A673 (cell line): ENCODE results near the gene ATXN10. TPM values are rescaled to one million over a fixed set of nuclear protein-coding genes. Genes with fewer than 3 reads are reported as not detected.

Experiments
- BruUV-seq: library from RNA; stranded (reverse); fragments of 400-500 nt; replicated peaks from 2 replicates; lab custom pipeline; 2021; lab: Mats Ljungman, UMichigan
- CTCF ChIA-PET: fragments of 300-600 bp; sonication (Branson Sonifier 250); formaldehyde crosslinking; loops from one replicate; lab custom pipeline; 2022; ENCODE audit warnings: antibody characterized with exemption; lab: Charles Lee
- POLR2A ChIA-PET: fragments of 300-600 bp; sonication (Branson Sonifier 250); formaldehyde crosslinking; loops from one replicate; lab custom pipeline; 2022; ENCODE audit warnings: antibody characterized with exemption; ENCODE audit not compliant: low non-redundant PET; lab: Charles Lee
- DNase-seq: peaks from one replicate; pipeline ENCODE4 v3.0.0-alpha.2; 2015; ENCODE audit warnings: low spot score
- H3K27ac ChIP-seq: fragments of 200-600 bp; sonication (generic); 2 replicates; pipeline ENCODE4 v1.5.1; 2016; ENCODE audit warnings: mixed run types, low read depth, mild to moderate bottlenecking, mixed read lengths, antibody characterized with exemption, low read length; ENCODE audit not compliant: poor library complexity, severe bottlenecking
- H3K27me3 ChIP-seq: fragments of 200-600 bp; sonication (generic); replicated peaks from 2 replicates; pipeline ENCODE4 v1.6.1; 2017; ENCODE audit warnings: mixed run types, low read depth, mild to moderate bottlenecking, mixed read lengths, antibody characterized with exemption, low read length; ENCODE audit not compliant: insufficient read depth, poor library complexity
- H3K36me3 ChIP-seq: fragments of 200-600 bp; sonication (generic); 2 replicates; pipeline ENCODE4 v1.6.1; 2016; ENCODE audit warnings: mixed run types, mild to moderate bottlenecking, mixed read lengths, antibody characterized with exemption, low read length; ENCODE audit not compliant: insufficient read depth, poor library complexity, severe bottlenecking
- H3K4me1 ChIP-seq: fragments of 200-600 bp; sonication (generic); 2 replicates; pipeline ENCODE4 v1.6.1; 2017; ENCODE audit warnings: mixed run types, mild to moderate bottlenecking, mixed read lengths, antibody characterized with exemption, low read length; ENCODE audit not compliant: insufficient read depth, poor library complexity, severe bottlenecking
- H3K4me3 ChIP-seq: fragments of 200-600 bp; sonication (generic); 2 replicates; pipeline ENCODE4 v1.5.1; 2016; ENCODE audit warnings: low read depth, mixed run types, mild to moderate bottlenecking, mixed read lengths, low read length; ENCODE audit not compliant: poor library complexity, severe bottlenecking
- H3K9me3 ChIP-seq: fragments of 200-600 bp; sonication (generic); 2 replicates; pipeline ENCODE4 v1.6.1; 2016; ENCODE audit warnings: mixed run types, low read depth, mild to moderate bottlenecking, mixed read lengths, antibody characterized with exemption, low read length; ENCODE audit not compliant: poor library complexity, severe bottlenecking
- CTCF ChIP-seq: fragments of 300-800, 200-600 bp; sonication (generic); conservative IDR thresholded peaks from 2 replicates; pipeline ENCODE4 v1.5.1; 2017; ENCODE audit warnings: low read depth, mild to moderate bottlenecking, antibody characterized with exemption, low read length, moderate library complexity, mixed read lengths
- EZH2 ChIP-seq: fragments of 200-600 bp; sonication (generic); IDR thresholded peaks from 2 replicates; pipeline ENCODE4 v1.6.1; 2017; ENCODE audit warnings: borderline replicate concordance, low read depth, mild to moderate bottlenecking, mixed read lengths, antibody characterized with exemption, low read length; ENCODE audit not compliant: poor library complexity, severe bottlenecking
- intact Hi-C: fragments of 100-400 bp; cut with micrococcal nuclease; formaldehyde crosslinking; loops from one replicate; pipeline ENCODE4 v1.10.0; 2022; ENCODE audit not compliant: unreplicated experiment
- total RNA-seq: library from RNA; stranded (reverse); gene quantifications from 2 replicates; pipeline ENCODE4 v1.2.3, GENCODE V29; 2021

ATXN10 gene
- total RNA-seq, 1 experiment from 2014 or later, result 294 TPM

GRCh38 chr22:45771057-45771456, 99.4 kb downstream of the ATXN10 start:
- TF ChIP-seq EZH2 (no peak), CTCF (no peak)
- no peak for DNase-seq
- no peak overlapping the region for H3K4me3 ChIP-seq
- peaks cover 12% of the 10 kb centered on the region for H3K36me3 ChIP-seq
- POLR2A ChIA-PET, result no interaction called here
- no peaks in the 10 kb centered on the region for H3K27me3 ChIP-seq
- peaks cover 3% of the 10 kb centered on the region for H3K4me1 ChIP-seq
- H3K27ac ChIP-seq, result no peak overlapping the region
- intact Hi-C loops, result no loop called here
- BruUV-seq, result no TSS peak
- H3K9me3 ChIP-seq, result no peaks in the 10 kb centered on the region
- CTCF ChIA-PET, result no interaction called here

- peaks cover 6% of the 10 kb centered on the region for H3K4me1 ChIP-seq
- BruUV-seq, result no TSS peak
- no peaks in the 10 kb centered on the region for H3K9me3 ChIP-seq
- no peak for DNase-seq
- TF ChIP-seq CTCF, result no peak
- no peak for TF ChIP-seq EZH2
- intact Hi-C loops, result no loop called here
- peaks cover 12% of the 10 kb centered on the region for H3K36me3 ChIP-seq
- no peaks in the 10 kb centered on the region for H3K27me3 ChIP-seq
- H3K4me3 ChIP-seq, result no peak overlapping the region
- ChIA-PET CTCF (no interaction called here), POLR2A (no interaction called here)
- H3K27ac ChIP-seq, result no peak overlapping the region
These were observed 100.1 kb downstream of the ATXN10 start for GRCh38 chr22:45771711-45772110.

- Histone ChIP-seq H3K36me3 (peaks cover 12% of the 10 kb centered on the region), H3K4me1 (peaks cover 9% of the 10 kb centered on the region), H3K9me3 (no peaks in the 10 kb centered on the region), H3K27ac (no peak overlapping the region), H3K27me3 (no peaks in the 10 kb centered on the region), H3K4me3 (no peak overlapping the region)
- intact Hi-C loops, result no loop called here
- ChIA-PET CTCF (no interaction called here), POLR2A (interaction anchor here (0.5 kb wide), 1 partner anchor 33 kb away, joined by 4 read pairs; no protein-coding TSS in a partner anchor)
- no peak for DNase-seq
- TF ChIP-seq EZH2, result no peak
- no peak for TF ChIP-seq CTCF
- no TSS peak for BruUV-seq
These were observed 101.1 kb downstream of the ATXN10 start for GRCh38 chr22:45772743-45773142.
